Stomach (tissue), 9 donors: Measurements from ENCODE around the gene FAM20C. TPM values are rescaled to one million over a fixed set of nuclear protein-coding genes. Genes with fewer than 3 reads are reported as not detected.

Experiments used
- DNase-seq, 2 donors: peaks; one replicate each; pipeline versions ENCODE4 v3.0.0 to v3.0.0-alpha.2; 2013 to 2019
- H3K27ac ChIP-seq, 5 donors: fragments of 200-600 bp in 4 of 5; sonication (generic) in 4 of 5; one replicate each; pipeline ENCODE4 v1.5.1; 2013 to 2019; ENCODE audit warnings: mild to moderate bottlenecking in 1 of 5, moderate library complexity in 1 of 5
- H3K27me3 ChIP-seq, 3 donors: fragments of 200-600 bp; sonication (generic); one replicate each; pipeline ENCODE4 v1.5.1; 2017 to 2019; ENCODE audit warnings: mixed run types in 1 of 3
- H3K36me3 ChIP-seq, 4 donors: fragments of 200-600 bp; sonication (generic); 1 replicate in 3 of 4; 2 replicates in 1 of 4; pipeline ENCODE4 v1.5.1; 2016 to 2019
- H3K4me1 ChIP-seq, 4 donors: fragments of 200-600 bp; sonication (generic); one replicate each; pipeline ENCODE4 v1.5.1; 2016 to 2019
- H3K4me3 ChIP-seq, 4 donors: fragments of 200-600 bp; sonication (generic) in 3 of 4; one replicate each; pipeline ENCODE4 v1.5.1; 2016 to 2019; ENCODE audit warnings: mild to moderate bottlenecking in 1 of 4
- H3K9me3 ChIP-seq, 4 donors: fragments of 200-600 bp; sonication (generic); one replicate each; pipeline ENCODE4 v1.5.1; 2016 to 2019
- EP300 ChIP-seq: sonication (generic); formaldehyde crosslinking; IDR thresholded peaks from one replicate; pipeline ENCODE4 v1.6.1; 2017; ENCODE audit warnings: antibody characterized with exemption
- POLR2A ChIP-seq, 4 donors: fragments of 450-650 bp; IDR thresholded peaks; one replicate each; pipeline ENCODE4 v1.6.1; 2016; ENCODE audit warnings: antibody characterized with exemption in 4 of 4, control low read depth in 2 of 4, mild to moderate bottlenecking in 1 of 4, moderate library complexity in 1 of 4
- POLR2AphosphoS5 ChIP-seq, 3 donors: sonication (generic); formaldehyde crosslinking; IDR thresholded peaks; one replicate each; pipeline ENCODE4 v1.6.1; 2016; ENCODE audit warnings: antibody characterized with exemption in 3 of 3
- WGBS, 5 donors: extraction: QIAGEN DNeasy Blood & Tissue Kit in 3 of 5; methylation state at CpG; one replicate each; pipeline versions ENCODE4 v1.1.5 to v1.1.7; 2013 to 2018; 5-methylcytosine and 5-hydroxymethylcytosine counted together
- intact Hi-C: fragments of 100-400 bp; cut with DNase I; formaldehyde crosslinking; loops from one replicate; pipeline ENCODE4 v1.15.1; 2023; ENCODE audit warnings: low total_unique reads
- polyA plus RNA-seq, 3 donors: library from polyadenylated mRNA; stranded (reverse); fragments of 200-250 nt; gene quantifications; one replicate each; pipeline ENCODE4 v1.2.3, GENCODE V29; 2013
- total RNA-seq, 5 donors: library from RNA; depleted of rRNA; stranded (reverse); fragments of >200 nt; gene quantifications; one replicate each; pipeline versions ENCODE4 v1.1.0 to v1.2.3, GENCODE V29; 2014 to 2016
- TF ChIP-seq, protein P1 (sequence below), 7 experiments: fragments of 450-650 bp in 4 of 7; fragments of 200-600 bp in 3 of 7; sonication (generic) in 3 of 7; IDR thresholded peaks; one replicate each; pipeline ENCODE4 v1.5.1; 2016 to 2019; ENCODE audit warnings: antibody characterized with exemption in 7 of 7, control low read depth in 2 of 7, mild to moderate bottlenecking in 1 of 7
- donor health status: healthy with polysubstance abuse.
- donor health status: Bipolar disorder and iron deficiency.
- donor health status: healthy.

The FAM20C gene
- total and polyA plus RNA-seq, 8 donors = 19.1 to 89.8 (median 34.5) TPM

DNA sequence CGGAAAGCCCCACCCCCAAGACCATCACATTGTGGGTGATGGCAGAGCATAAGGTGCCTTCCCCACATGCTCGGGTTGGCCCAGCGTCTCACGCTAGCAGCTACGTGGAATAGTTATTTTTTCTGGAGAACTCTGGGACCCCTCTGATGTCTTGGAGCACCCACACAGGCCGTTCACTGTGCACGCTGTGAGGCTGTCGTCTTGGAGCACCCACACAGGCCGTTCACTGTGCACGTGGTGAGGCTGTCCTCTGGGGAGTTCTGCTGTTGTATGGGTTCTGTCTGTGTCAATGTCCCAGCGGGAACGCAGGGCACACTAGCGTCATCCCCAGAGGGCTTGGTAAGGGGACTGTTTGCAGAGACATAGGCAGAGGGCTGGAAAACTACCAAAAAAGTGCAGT is 38.8 kb upstream of the FAM20C start:
- 87 to 95% (median 92%) methylated on average over 13 of the region's 13 CpGs for WGBS, 5 donors
- no peak overlapping the region for H3K27ac ChIP-seq
- no peaks in the 10 kb centered on the region for H3K36me3 ChIP-seq
- peaks cover 12 to 32% (median 19%) of the 10 kb centered on the region in 4 donors for H3K4me1 ChIP-seq
- intact Hi-C loops = no loop called here
- DNase-seq = no peak
- H3K27me3 ChIP-seq = no peaks in the 10 kb centered on the region
- H3K4me3 ChIP-seq = no peak overlapping the region
- TF ChIP-seq, protein P1, sequence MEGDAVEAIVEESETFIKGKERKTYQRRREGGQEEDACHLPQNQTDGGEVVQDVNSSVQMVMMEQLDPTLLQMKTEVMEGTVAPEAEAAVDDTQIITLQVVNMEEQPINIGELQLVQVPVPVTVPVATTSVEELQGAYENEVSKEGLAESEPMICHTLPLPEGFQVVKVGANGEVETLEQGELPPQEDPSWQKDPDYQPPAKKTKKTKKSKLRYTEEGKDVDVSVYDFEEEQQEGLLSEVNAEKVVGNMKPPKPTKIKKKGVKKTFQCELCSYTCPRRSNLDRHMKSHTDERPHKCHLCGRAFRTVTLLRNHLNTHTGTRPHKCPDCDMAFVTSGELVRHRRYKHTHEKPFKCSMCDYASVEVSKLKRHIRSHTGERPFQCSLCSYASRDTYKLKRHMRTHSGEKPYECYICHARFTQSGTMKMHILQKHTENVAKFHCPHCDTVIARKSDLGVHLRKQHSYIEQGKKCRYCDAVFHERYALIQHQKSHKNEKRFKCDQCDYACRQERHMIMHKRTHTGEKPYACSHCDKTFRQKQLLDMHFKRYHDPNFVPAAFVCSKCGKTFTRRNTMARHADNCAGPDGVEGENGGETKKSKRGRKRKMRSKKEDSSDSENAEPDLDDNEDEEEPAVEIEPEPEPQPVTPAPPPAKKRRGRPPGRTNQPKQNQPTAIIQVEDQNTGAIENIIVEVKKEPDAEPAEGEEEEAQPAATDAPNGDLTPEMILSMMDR (IDR thresholded peaks at IDR 0.05) = no peak
- TF ChIP-seq EP300 (no peak), POLR2AphosphoS5 (IDR thresholded peaks at IDR 0.05) (no peak)
- no peaks in the 10 kb centered on the region for H3K9me3 ChIP-seq

DNA sequence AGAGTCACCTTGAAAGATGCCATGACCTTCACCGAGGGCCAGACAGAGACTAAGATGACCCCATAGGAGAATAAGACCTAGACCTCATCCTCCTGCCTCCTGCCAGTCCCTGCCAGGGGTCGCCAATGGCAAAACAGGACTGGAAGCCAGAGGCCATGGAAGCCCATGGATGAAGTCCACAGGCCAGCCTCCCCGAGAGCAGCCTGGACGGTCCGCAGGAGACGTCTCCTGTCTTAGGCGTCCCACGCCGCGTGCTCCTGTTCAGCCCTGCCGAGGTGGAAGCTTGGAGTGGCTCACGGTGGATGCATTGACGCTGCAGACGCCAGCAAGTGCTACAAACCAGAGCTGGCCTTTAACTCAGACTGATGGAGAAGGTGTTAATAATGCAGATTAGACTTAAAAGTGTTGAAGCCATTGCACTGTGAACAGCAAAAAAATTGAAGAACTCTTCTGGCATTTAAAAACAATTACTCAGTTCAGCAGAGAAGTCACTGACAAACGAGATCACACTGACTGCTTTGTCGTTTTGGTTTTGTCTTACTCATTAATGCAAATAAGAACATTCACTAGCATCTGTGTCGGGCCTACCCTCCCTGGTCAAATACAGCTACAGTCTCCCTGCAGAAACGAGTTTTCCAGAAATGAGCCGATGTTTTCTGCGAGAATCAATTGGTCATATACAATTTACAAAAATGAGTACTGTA is 38.1 kb upstream of the FAM20C start:
- no peaks in the 10 kb centered on the region for H3K9me3 ChIP-seq
- no peak for DNase-seq
- peaks cover 12 to 30% (median 19%) of the 10 kb centered on the region in 4 donors for H3K4me1 ChIP-seq
- TF ChIP-seq EP300 = no peak
- no peak for TF ChIP-seq POLR2AphosphoS5 (IDR thresholded peaks at IDR 0.05)
- TF ChIP-seq POLR2A (IDR thresholded peaks at IDR 0.05) = no peak
- TF ChIP-seq, protein P1 (IDR thresholded peaks at IDR 0.05) = no peak
- H3K27ac ChIP-seq = no peak overlapping the region
- WGBS, 5 donors = 87 to 89% (median 87%) methylated on average over 20 of the region's 20 CpGs
- intact Hi-C loops = no loop called here
- no peak overlapping the region for H3K4me3 ChIP-seq
- no peaks in the 10 kb centered on the region for H3K27me3 ChIP-seq
- no peaks in the 10 kb centered on the region for H3K36me3 ChIP-seq

DNA sequence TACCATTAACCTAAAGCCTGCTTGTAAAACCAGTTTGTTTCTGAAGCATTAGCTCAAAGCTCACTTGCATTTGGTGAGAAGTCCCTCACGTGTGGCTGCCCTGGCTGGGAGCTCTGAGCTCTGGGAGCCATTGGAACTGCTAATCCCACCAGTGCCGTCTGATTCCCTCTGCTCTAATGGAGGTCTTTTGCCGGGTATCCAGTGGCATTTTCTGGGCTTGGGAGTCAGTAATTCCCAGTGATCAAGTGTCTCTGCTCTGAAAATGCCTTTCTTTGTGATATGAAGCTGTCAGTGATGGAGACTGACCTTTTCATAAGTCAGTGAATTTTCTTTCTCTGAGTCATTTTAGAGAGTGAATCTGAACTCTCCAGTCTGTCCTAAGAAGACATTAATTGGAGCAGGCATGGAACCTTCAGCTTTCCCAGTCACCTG is 36.9 kb upstream of the FAM20C start:
- no peak overlapping the region for H3K27ac ChIP-seq
- DNase-seq = no peak
- no peaks in the 10 kb centered on the region for H3K9me3 ChIP-seq
- no peak overlapping the region for H3K4me3 ChIP-seq
- intact Hi-C loops = no loop called here
- WGBS, 5 donors = 36 to 54% (median 39%) methylated on average over 3 of the region's 3 CpGs
- H3K4me1 ChIP-seq = peaks cover 4 to 24% (median 10%) of the 10 kb centered on the region in 4 donors
- no peaks in the 10 kb centered on the region for H3K36me3 ChIP-seq
- TF ChIP-seq POLR2A (IDR thresholded peaks at IDR 0.05) (no peak), POLR2AphosphoS5 (IDR thresholded peaks at IDR 0.05) (no peak), EP300 (no peak)
- TF ChIP-seq, protein P1 (IDR thresholded peaks at IDR 0.05) = no peak
- no peaks in the 10 kb centered on the region for H3K27me3 ChIP-seq

DNA sequence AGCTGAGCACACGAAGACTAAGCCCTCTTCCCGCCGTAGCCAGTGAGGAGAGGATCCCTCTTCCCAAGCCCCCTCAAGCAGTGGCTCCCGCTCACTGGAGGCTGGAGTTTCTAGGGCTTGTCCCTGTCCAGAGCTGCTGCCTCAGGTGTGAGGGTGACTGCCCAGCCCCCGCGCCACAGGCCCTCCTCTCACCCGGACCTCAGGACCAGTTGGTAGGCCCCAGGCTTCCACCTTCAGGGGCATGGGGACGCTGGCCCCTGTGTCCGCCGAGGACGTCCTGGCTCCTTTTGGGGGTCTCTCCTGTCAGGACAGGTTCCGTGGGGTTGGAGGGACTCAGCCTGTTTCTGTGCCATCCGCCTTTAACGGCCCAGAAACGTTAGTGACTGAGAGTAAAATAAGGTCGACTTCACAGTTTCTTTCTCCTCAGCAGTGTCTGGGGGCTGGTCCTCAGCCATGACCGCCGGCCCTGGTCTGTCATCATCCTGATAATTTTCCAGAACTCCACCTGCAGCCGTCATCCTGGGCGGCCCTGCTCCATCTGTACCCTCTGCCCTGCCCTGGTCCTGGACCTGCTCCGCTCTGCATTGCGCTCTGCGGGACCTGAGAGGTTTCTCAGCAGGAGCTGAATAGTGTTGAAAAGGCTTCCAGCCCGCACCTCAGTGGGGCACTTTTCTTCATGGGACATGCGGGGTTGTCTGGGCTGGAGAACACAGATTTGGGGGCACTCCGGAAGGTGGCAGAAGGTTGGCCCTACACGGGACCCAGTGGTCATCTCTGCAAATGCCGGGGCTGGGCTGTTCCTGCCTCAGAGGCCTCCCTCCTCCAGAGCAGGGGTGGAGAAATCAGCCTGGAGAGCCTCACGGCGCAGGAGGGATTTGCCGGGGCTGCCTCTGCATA is 36.0 kb upstream of the FAM20C start:
- WGBS, 5 donors = 84 to 93% (median 92%) methylated on average over 23 to 31 of the region's 31 CpGs
- H3K27ac ChIP-seq = no peak overlapping the region
- no peaks in the 10 kb centered on the region for H3K36me3 ChIP-seq
- H3K4me1 ChIP-seq = peaks cover 4 to 22% (median 14%) of the 10 kb centered on the region in 4 donors
- intact Hi-C loops = no loop called here
- TF ChIP-seq POLR2A (IDR thresholded peaks at IDR 0.05) = no peak
- TF ChIP-seq, protein P1 (IDR thresholded peaks at IDR 0.05) = no peak
- TF ChIP-seq EP300 = no peak
- no peak for TF ChIP-seq POLR2AphosphoS5 (IDR thresholded peaks at IDR 0.05)
- no peak overlapping the region for H3K4me3 ChIP-seq
- no peaks in the 10 kb centered on the region for H3K27me3 ChIP-seq
- no peaks in the 10 kb centered on the region for H3K9me3 ChIP-seq
- DNase-seq = no peak
